ENCODE data around the gene ATP6V0E1. TPM values are rescaled to one million over a fixed set of nuclear protein-coding genes. Genes with fewer than 3 reads are reported as not detected.

Gene ATP6V0E1
- polyA plus RNA-seq, 1 donor from 2014 or later, result 53.0 TPM

DNA sequence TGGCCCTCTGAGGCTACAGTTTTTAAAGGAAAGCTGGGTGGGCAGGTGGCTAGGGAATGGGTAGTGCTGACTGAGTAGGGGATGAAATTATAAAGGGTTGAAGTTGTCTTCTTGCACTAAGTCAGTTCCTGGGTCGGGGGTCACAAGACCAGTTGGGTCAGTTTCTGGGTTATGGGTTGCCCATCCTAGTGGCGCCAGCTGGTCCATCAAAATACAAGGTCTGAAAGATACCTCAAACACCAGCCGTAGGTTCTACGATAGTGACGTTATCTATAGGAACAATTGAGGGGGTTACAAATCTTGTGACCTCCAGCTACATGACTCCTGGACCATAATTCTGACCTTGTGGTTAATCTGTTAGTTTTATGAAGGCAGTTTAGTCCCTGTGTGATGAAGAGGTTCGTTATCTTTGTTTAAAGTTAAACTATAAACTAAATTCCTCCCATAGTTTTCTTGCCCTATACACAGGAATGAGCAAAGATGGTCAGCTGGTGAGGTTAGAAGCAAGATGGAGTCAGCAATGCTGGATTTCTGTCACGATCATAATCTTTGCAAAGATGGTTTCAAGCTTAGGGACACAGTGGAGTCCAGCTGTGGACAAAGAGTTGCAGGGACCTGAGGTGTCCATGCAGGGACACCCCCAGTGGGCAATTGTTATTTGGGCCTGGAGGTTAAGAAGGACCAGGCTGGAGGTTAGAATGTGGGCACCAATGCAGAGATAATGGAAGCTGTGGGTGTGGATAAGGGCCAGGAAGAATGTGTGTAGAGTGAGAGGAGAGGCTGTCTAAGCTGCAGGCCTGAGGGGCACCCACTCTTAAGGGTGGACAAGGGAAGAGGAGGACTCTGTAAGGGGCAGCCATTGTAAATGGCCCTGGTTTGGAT is 58.6 kb downstream of the ATP6V0E1 start:
- no peak overlapping the region for H2AFZ ChIP-seq (ENCODE audit: low read depth, low read length)
- no peaks in the 10 kb centered on the region for H4K20me1 ChIP-seq (ENCODE audit: insufficient read depth)
- H3K27ac ChIP-seq (ENCODE audit: low read length), result no peak overlapping the region
- no peaks in the 10 kb centered on the region for H3K9me3 ChIP-seq (ENCODE audit: low read length)
- H3K36me3 ChIP-seq (ENCODE audit: insufficient read depth, low read length), result no peaks in the 10 kb centered on the region
- H3K9me2 ChIP-seq (ENCODE audit: insufficient read depth, low read length), result no peaks in the 10 kb centered on the region
- no peaks in the 10 kb centered on the region for H3K79me2 ChIP-seq (replicated peaks; ENCODE audit: insufficient read depth, low read length)
- no peak overlapping the region for H3K9ac ChIP-seq (ENCODE audit: low read length)
- TF ChIP-seq EP300 (conservative IDR thresholded peaks at IDR 0.05; ENCODE audit: poor library complexity, severe bottlenecking), result no peak
- TF ChIP-seq POLR2AphosphoS5 (IDR thresholded peaks at IDR 0.05), result no peak
- TF ChIP-seq RAD21 (conservative IDR thresholded peaks at IDR 0.05), result no peak
- TF ChIP-seq, protein P1, sequence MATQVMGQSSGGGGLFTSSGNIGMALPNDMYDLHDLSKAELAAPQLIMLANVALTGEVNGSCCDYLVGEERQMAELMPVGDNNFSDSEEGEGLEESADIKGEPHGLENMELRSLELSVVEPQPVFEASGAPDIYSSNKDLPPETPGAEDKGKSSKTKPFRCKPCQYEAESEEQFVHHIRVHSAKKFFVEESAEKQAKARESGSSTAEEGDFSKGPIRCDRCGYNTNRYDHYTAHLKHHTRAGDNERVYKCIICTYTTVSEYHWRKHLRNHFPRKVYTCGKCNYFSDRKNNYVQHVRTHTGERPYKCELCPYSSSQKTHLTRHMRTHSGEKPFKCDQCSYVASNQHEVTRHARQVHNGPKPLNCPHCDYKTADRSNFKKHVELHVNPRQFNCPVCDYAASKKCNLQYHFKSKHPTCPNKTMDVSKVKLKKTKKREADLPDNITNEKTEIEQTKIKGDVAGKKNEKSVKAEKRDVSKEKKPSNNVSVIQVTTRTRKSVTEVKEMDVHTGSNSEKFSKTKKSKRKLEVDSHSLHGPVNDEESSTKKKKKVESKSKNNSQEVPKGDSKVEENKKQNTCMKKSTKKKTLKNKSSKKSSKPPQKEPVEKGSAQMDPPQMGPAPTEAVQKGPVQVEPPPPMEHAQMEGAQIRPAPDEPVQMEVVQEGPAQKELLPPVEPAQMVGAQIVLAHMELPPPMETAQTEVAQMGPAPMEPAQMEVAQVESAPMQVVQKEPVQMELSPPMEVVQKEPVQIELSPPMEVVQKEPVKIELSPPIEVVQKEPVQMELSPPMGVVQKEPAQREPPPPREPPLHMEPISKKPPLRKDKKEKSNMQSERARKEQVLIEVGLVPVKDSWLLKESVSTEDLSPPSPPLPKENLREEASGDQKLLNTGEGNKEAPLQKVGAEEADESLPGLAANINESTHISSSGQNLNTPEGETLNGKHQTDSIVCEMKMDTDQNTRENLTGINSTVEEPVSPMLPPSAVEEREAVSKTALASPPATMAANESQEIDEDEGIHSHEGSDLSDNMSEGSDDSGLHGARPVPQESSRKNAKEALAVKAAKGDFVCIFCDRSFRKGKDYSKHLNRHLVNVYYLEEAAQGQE (IDR thresholded peaks at IDR 0.05; ENCODE audit: borderline replicate concordance), result no peak
- TF ChIP-seq TAF1 (IDR thresholded peaks at IDR 0.05; ENCODE audit: low read depth), result no peak
- no peak for TF ChIP-seq MXI1 (conservative IDR thresholded peaks at IDR 0.05; ENCODE audit: poor library complexity, severe bottlenecking)
- no peak for TF ChIP-seq SMC3 (conservative IDR thresholded peaks at IDR 0.05; ENCODE audit: poor library complexity)
- no peak for TF ChIP-seq CTCF (IDR thresholded peaks at IDR 0.05; ENCODE audit: poor library complexity, severe bottlenecking)
- no peak for TF ChIP-seq EZH2 (IDR thresholded peaks at IDR 0.05; ENCODE audit: borderline replicate concordance, insufficient read depth, low read length, poor library complexity, severe bottlenecking)
- no peak overlapping the region for H3K4me3 ChIP-seq (ENCODE audit: low read length)
- H3K4me2 ChIP-seq (ENCODE audit: low read length), result no peak overlapping the region
- H3F3A ChIP-seq (ENCODE audit: insufficient read depth, low read length, poor library complexity, severe bottlenecking), result no peaks in the 10 kb centered on the region
- H3K27me3 ChIP-seq (ENCODE audit: insufficient read depth, low read depth, low read length), result no peaks in the 10 kb centered on the region

DNA sequence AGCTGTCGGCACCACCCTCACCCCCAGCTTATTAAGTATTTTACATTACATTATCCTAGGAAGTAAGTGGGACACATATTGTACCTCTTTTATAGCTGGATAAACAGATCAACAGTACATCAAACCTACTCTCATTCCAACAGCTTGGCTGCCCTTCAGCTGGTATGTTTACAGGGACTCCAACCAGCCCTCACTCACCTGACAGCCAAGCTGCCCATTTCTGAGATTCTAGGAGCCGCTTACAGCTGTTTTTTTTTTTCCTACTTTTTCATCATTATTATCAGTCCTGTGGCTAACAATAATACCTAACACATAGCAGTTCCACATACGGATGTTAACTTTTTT is 59.2 kb downstream of the ATP6V0E1 start:
- H3K9ac ChIP-seq (ENCODE audit: low read length), result no peak overlapping the region
- H3K79me2 ChIP-seq (replicated peaks; ENCODE audit: insufficient read depth, low read length), result no peaks in the 10 kb centered on the region
- no peaks in the 10 kb centered on the region for H3F3A ChIP-seq (ENCODE audit: insufficient read depth, low read length, poor library complexity, severe bottlenecking)
- no peaks in the 10 kb centered on the region for H3K9me3 ChIP-seq (ENCODE audit: low read length)
- no peak overlapping the region for H3K4me2 ChIP-seq (ENCODE audit: low read length)
- TF ChIP-seq POLR2AphosphoS5 (IDR thresholded peaks at IDR 0.05) (no peak), SMC3 (conservative IDR thresholded peaks at IDR 0.05; ENCODE audit: poor library complexity) (no peak), RAD21 (conservative IDR thresholded peaks at IDR 0.05) (no peak), EP300 (conservative IDR thresholded peaks at IDR 0.05; ENCODE audit: poor library complexity, severe bottlenecking) (no peak), CTCF (IDR thresholded peaks at IDR 0.05; ENCODE audit: poor library complexity, severe bottlenecking) (no peak), EZH2 (IDR thresholded peaks at IDR 0.05; ENCODE audit: borderline replicate concordance, insufficient read depth, low read length, poor library complexity, severe bottlenecking) (no peak), MXI1 (conservative IDR thresholded peaks at IDR 0.05; ENCODE audit: poor library complexity, severe bottlenecking) (no peak), TAF1 (IDR thresholded peaks at IDR 0.05; ENCODE audit: low read depth) (no peak)
- TF ChIP-seq, protein P1 (IDR thresholded peaks at IDR 0.05; ENCODE audit: borderline replicate concordance), result no peak
- H3K9me2 ChIP-seq (ENCODE audit: insufficient read depth, low read length), result no peaks in the 10 kb centered on the region
- H3K27ac ChIP-seq (ENCODE audit: low read length), result no peak overlapping the region
- no peak overlapping the region for H2AFZ ChIP-seq (ENCODE audit: low read depth, low read length)
- H3K27me3 ChIP-seq (ENCODE audit: insufficient read depth, low read depth, low read length), result no peaks in the 10 kb centered on the region
- H3K4me3 ChIP-seq (ENCODE audit: low read length), result no peak overlapping the region
- no peaks in the 10 kb centered on the region for H4K20me1 ChIP-seq (ENCODE audit: insufficient read depth)
- no peaks in the 10 kb centered on the region for H3K36me3 ChIP-seq (ENCODE audit: insufficient read depth, low read length)
